Natural killer cell (primary cell): ENCODE results near the gene LIMS2. TPM values are rescaled to one million over a fixed set of nuclear protein-coding genes. Genes with fewer than 3 reads are reported as not detected.

ENCODE experiments used
- ATAC-seq, 3 donors: fragments of 150-1000 bp in 2 of 3; fragments of 200-7000 bp in 1 of 3; cut with Tn5 transposase; 1 replicate in 1 of 3; 2 replicates in 2 of 3; pipeline ENCODE4 v1.10.0; 2021; ENCODE audit warnings: mild to moderate bottlenecking in 2 of 3, moderate library complexity in 2 of 3
- DNase-seq, 2 donors: peaks; one replicate each; pipeline versions ENCODE4 v3.0.0 to v3.0.0-alpha.2; 2013 to 2021; ENCODE audit warnings: mixed read lengths in 1 of 2
- H3K27ac ChIP-seq: one replicate; pipeline ENCODE4 v1.5.1; 2013; ENCODE audit warnings: mild to moderate bottlenecking, low read length
- H3K27me3 ChIP-seq: one replicate; pipeline ENCODE4 v1.6.1; 2013; ENCODE audit warnings: low read length; ENCODE audit not compliant: control insufficient read depth, insufficient read depth
- H3K36me3 ChIP-seq: one replicate; pipeline ENCODE4 v1.6.1; 2013; ENCODE audit warnings: low read length; ENCODE audit not compliant: control insufficient read depth, insufficient read depth
- H3K4me1 ChIP-seq: one replicate; pipeline ENCODE4 v1.6.1; 2013; ENCODE audit warnings: low read length; ENCODE audit not compliant: control insufficient read depth, insufficient read depth
- H3K4me3 ChIP-seq: one replicate; pipeline ENCODE4 v1.5.1; 2013; ENCODE audit warnings: low read length
- H3K9me3 ChIP-seq: one replicate; pipeline ENCODE4 v1.6.1; 2013; ENCODE audit warnings: low read length; ENCODE audit not compliant: control insufficient read depth, insufficient read depth
- H3K27ac Mint-ChIP-seq, 2 donors: one replicate each; pipeline ENCODE4 v1.8.0; 2022; ENCODE audit warnings: mild to moderate bottlenecking in 2 of 2, mixed read lengths in 2 of 2, moderate library complexity in 1 of 2
- H3K27me3 Mint-ChIP-seq, 2 donors: one replicate each; pipeline ENCODE4 v1.8.0; 2022; ENCODE audit warnings: low read depth in 2 of 2, mixed read lengths in 2 of 2
- H3K36me3 Mint-ChIP-seq: one replicate; pipeline ENCODE4 v1.8.0; 2022; ENCODE audit warnings: mixed read lengths
- H3K4me1 Mint-ChIP-seq, 2 donors: one replicate each; pipeline ENCODE4 v1.8.0; 2022; ENCODE audit warnings: mixed read lengths in 2 of 2
- H3K4me3 Mint-ChIP-seq: one replicate; pipeline ENCODE4 v1.8.0; 2022; ENCODE audit warnings: mild to moderate bottlenecking, moderate library complexity, mixed read lengths
- H3K9me3 Mint-ChIP-seq, 2 donors: one replicate each; pipeline ENCODE4 v1.8.0; 2022; ENCODE audit warnings: mixed read lengths in 2 of 2
- WGBS: methylation state at CpG from one replicate; pipeline ENCODE4 v1.1.7; 2013; ENCODE audit warnings: missing lambda C conversion rate; ENCODE audit not compliant: insufficient coverage; 5-methylcytosine and 5-hydroxymethylcytosine counted together
- intact Hi-C: fragments of 100-400 bp; cut with micrococcal nuclease; formaldehyde crosslinking; loops from one replicate; pipeline ENCODE4 v1.14.2; 2022
- total RNA-seq, 4 donors: library from RNA; stranded (reverse); fragments of 120-200 nt in 1 of 4; gene quantifications; one replicate each; pipeline versions ENCODE4 v1.2.3 to v1.2.4, GENCODE V29; 2013 to 2022
- TF ChIP-seq, protein P1 (sequence below): fragments of 200-600 bp; IDR thresholded peaks from one replicate; pipeline ENCODE4 v1.8.0; 2022; ENCODE audit warnings: antibody characterized with exemption

The LIMS2 gene
- total RNA-seq, 3 donors from 2014 or later (not counting 1 experiment from before 2014, with no cell fraction given), result 0.15 to 0.16 TPM; not detected in 1

DNA sequence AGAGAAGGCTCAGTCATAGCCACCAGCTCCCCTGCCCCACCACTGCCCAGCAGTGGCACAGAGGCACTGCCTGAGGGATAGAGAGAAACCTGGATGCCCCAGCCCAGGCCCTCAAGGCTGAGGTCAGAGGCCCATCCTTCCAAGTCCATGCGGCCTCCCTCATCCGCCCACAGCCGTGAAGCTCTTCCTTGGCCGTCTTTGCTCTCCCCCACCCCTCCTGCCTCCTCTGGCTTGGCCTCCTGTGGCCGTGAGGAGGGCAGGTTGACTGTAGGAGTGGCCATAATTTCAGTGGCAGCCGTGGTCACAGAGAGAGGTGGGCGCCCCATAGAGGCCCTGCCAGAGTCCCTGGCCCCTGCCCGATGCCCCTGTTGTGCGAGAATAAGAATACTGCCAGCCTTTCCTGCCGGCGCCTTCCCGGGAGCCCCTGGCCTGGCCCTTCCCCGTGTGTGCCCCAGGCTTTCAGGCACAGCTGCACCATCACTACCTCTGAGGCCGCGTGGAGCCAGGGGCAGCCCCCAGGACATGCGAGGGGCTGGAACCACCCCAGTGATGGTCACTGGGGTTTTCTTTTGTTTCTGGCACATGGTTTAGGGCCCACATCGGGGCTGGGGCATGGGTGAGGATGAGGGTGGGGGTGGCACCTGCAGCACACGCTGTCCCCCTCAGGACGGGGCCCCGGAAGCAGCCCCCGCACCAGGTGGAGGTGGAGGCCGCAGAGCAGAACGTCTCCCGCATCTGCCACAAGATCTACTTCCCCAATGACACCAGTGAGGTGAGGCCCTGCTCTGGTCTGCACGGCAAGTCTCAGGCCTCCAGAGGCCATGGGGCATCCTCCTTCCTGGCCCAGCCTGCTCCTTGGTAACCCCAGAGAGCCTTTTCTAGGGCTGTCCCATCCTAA is 42.5 kb downstream of the LIMS2 start:
- Mint-ChIP-seq H3K4me3 (no peak overlapping the region), H3K27ac (no peak overlapping the region)

GRCh38 chr2:127631997-127632581 is 43.2 kb downstream of the LIMS2 start:
- no peaks in the 10 kb centered on the region for H3K36me3 Mint-ChIP-seq
- H3K9me3 ChIP-seq, result no peaks in the 10 kb centered on the region
- no peaks in the 10 kb centered on the region for H3K27me3 Mint-ChIP-seq
- peak overlapping the region; percentile 66 for H3K27ac ChIP-seq
- H3K4me3 ChIP-seq, result no peak overlapping the region
- no peaks in the 10 kb centered on the region for H3K4me1 Mint-ChIP-seq
- H3K4me1 ChIP-seq, result peaks cover 59% of the 10 kb centered on the region
- H3K9me3 Mint-ChIP-seq, result no peaks in the 10 kb centered on the region
- TF ChIP-seq, protein P1, sequence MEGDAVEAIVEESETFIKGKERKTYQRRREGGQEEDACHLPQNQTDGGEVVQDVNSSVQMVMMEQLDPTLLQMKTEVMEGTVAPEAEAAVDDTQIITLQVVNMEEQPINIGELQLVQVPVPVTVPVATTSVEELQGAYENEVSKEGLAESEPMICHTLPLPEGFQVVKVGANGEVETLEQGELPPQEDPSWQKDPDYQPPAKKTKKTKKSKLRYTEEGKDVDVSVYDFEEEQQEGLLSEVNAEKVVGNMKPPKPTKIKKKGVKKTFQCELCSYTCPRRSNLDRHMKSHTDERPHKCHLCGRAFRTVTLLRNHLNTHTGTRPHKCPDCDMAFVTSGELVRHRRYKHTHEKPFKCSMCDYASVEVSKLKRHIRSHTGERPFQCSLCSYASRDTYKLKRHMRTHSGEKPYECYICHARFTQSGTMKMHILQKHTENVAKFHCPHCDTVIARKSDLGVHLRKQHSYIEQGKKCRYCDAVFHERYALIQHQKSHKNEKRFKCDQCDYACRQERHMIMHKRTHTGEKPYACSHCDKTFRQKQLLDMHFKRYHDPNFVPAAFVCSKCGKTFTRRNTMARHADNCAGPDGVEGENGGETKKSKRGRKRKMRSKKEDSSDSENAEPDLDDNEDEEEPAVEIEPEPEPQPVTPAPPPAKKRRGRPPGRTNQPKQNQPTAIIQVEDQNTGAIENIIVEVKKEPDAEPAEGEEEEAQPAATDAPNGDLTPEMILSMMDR, result no peak
- intact Hi-C loops, result no loop called here
- H3K4me3 Mint-ChIP-seq, result no peak overlapping the region
- no peak overlapping the region for H3K27ac Mint-ChIP-seq
- H3K36me3 ChIP-seq, result no peaks in the 10 kb centered on the region
- 77% methylated on average over 17 of the region's 17 CpGs for WGBS
- DNase-seq (no peak), ATAC-seq (no peak)
- H3K27me3 ChIP-seq, result no peaks in the 10 kb centered on the region

More for the DNA sequence above, 42.5 kb downstream of the LIMS2 start:
- Histone ChIP-seq H3K4me1 (peaks cover 67% of the 10 kb centered on the region), H3K4me3 (no peak overlapping the region), H3K27ac (peak overlapping the region; percentile 66), H3K27me3 (no peaks in the 10 kb centered on the region), H3K9me3 (no peaks in the 10 kb centered on the region), H3K36me3 (no peaks in the 10 kb centered on the region)
- TF ChIP-seq, protein P1, result no peak
- 60% methylated on average over 25 of the region's 25 CpGs for WGBS
- Mint-ChIP-seq H3K9me3 (no peaks in the 10 kb centered on the region), H3K4me1 (peaks cover 0 to 2% of the 10 kb centered on the region in 2 donors), H3K27me3 (no peaks in the 10 kb centered on the region), H3K36me3 (no peaks in the 10 kb centered on the region)
- intact Hi-C loops, result no loop called here
- ATAC-seq (no peak), DNase-seq (no peak)

GRCh38 chr2:127631541-127631996 is 43.8 kb downstream of the LIMS2 start:
- Mint-ChIP-seq H3K4me1 (no peaks in the 10 kb centered on the region), H3K4me3 (no peak overlapping the region), H3K27ac (no peak overlapping the region), H3K9me3 (no peaks in the 10 kb centered on the region), H3K27me3 (no peaks in the 10 kb centered on the region), H3K36me3 (no peaks in the 10 kb centered on the region)
- TF ChIP-seq, protein P1, result no peak
- no peaks in the 10 kb centered on the region for H3K9me3 ChIP-seq
- DNase-seq, result no peak
- no peak overlapping the region for H3K4me3 ChIP-seq
- H3K27me3 ChIP-seq, result no peaks in the 10 kb centered on the region
- intact Hi-C loops, result no loop called here
- H3K4me1 ChIP-seq, result peaks cover 54% of the 10 kb centered on the region
- no peak for ATAC-seq
- H3K36me3 ChIP-seq, result no peaks in the 10 kb centered on the region
- H3K27ac ChIP-seq, result no peak overlapping the region
- 89% methylated on average over 16 of the region's 16 CpGs for WGBS
